Left forelimb (tissue), 1 donor: ENCODE data around the gene PPARD.
A peak's percentile ranks its signal among the peaks of the same experiment; 100 is the strongest.
"Not testable (repeated sequence)": the region's sequence is repeated elsewhere in the genome, so short reads cannot be mapped to it uniquely, and the experiment has no call there.

Source experiments
- DNase-seq: peaks from one replicate; pipeline ENCODE4 v3.0.0-alpha.2; 2018; ENCODE audit warnings: low spot score

PPARD gene

DNA sequence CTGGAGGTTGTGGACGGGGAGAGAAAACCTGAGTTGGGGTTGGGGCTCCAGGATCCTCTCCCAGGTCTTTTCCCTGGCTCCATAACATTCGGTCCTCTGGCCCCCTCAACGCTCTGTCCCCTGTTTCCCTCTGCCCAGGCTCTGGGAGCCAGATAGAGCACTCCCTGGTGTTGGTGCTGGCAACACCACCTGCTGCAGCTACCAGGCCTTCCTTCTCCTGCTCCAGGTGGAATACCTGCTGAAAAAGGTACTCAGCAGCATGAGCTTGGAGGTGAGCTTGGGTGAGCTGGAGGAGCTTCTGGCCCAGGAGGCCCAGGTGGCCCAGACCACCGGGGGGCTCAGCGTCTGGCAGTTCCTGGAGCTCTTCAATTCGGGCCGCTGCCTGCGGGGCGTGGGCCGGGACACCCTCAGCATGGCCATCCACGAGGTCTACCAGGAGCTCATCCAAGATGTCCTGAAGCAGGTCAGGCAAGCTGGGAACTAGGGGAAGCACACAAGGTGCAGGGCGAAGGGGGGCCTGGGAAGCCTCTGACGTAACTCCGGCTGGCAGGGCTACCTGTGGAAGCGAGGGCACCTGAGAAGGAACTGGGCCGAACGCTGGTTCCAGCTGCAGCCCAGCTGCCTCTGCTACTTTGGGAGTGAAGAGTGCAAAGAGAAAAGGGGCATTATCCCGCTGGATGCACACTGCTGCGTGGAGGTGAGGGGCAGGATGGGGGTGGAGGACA is 30.1 kb upstream of the PPARD start:
- DNase-seq = peak; percentile 41

DNA sequence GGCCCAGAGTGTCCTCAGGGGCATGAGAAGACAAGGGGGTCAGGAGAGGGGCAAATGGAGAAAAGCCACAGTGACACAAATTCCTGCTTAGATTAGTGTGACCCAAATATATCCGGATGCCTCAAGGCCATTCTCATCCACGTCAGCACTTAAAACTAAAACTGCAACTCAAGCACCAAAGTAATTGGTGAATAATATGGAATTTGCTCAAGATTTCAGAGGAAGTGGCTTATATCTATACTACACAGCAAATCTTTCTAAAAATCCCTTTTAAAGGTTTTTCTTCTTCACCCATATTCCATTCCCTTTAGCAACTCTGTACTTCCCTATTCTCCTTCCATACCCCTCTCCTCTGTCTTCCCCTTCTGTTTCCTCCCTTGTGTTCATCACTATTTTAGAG is 29.6 kb upstream of the PPARD start:
- DNase-seq = no peak

DNA sequence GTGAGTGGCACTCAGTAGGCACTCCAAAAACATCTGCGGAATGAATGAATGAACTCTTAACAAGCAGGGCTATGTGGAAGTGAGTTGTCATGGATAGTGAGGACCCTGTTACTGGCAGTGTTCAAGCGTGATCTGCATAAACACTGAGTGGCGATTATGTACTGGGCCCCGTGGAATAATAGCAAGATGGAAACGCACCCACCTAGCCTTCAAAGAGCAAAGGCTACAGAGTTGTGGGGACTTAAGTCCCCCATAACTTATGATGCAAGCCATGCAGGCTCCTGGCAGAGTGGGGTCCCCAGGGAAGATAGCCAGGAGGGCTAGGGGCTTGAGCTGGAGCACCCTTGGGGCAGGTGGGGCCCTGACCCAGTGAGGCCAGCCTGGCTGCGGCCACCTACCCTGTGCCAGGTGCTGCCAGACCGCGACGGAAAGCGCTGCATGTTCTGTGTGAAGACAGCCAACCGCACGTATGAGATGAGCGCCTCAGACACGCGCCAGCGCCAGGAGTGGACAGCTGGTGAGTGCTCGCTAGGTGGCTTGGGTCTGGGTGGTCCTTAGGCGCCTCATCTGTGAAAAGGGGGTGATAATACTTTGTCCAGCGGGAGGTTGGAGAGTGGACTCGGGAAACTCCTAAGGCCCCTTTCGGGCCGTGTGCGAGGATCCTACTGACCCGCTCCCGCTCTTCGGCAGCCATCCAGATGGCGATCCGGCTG is 24.7 kb upstream of the PPARD start:
- no peak for DNase-seq

DNA sequence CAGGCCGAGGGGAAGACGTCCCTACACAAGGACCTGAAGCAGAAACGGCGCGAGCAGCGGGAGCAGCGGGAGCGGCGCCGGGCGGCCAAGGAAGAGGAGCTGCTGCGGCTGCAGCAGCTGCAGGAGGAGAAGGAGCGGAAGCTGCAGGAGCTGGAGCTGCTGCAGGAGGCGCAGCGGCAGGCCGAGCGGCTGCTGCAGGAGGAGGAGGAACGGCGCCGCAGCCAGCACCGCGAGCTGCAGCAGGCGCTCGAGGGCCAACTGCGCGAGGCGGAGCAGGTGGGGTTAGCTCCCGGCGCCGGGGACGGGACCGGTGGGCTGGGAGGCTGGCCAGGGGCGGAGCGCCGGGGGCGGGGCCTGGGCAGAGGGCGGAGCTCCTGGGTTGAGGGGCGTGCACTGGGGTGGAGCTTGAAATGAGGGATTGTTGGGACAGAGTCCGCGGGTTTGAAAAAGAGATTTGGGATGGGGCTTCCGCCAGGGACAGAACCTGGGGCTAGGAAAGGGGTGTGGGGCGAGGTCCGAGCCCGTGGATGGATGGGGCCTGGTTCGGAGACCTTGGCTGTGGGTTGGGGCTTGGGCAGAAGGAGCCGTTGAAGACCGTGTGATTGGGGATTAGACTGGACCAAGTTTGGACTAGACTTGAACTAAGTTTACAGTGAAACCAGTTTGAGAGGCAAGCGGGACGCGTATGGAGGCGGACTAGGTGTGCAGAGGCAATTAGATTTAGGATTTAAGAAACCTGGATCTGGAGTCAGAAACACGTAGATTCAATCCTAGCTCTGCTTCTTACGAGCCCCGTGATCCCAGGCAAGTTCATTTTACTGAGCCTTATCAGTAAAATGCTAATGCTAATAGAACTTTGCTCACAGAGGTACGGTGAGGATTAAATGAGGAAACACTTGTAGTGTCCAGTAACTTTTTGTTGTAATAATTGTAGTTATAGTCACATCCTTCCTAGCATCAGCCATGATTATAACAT is 23.9 kb upstream of the PPARD start:
- peak; percentile 93 for DNase-seq

DNA sequence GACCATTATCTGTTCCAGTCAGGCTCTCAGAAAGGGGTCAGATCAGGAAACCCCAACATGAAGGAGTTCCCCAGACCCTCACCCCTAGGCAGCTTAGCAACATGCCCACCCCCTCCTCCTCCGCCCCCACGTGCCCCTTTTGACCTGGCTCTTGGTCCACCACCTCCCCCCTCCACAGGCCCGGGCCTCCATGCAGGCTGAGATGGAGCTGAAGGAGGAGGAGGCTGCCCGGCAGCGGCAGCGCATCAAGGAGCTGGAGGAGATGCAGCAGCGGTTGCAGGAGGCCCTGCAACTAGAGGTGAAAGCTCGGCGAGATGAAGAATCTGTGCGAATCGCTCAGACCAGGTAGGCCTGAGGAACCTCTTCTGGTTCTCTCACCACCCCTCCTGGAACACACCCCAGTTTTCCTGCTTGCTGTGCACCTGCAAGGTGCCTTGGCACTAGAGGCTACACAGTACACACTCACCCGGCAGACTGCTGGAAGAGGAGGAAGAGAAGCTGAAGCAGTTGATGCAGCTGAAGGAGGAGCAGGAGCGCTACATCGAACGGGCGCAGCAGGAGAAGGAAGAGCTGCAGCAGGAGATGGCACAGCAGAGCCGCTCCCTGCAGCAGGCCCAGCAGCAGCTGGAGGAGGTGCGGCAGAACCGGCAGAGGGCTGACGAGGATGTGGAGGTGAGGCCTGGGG is 22.9 kb upstream of the PPARD start:
- peak; percentile 41 for DNase-seq

DNA sequence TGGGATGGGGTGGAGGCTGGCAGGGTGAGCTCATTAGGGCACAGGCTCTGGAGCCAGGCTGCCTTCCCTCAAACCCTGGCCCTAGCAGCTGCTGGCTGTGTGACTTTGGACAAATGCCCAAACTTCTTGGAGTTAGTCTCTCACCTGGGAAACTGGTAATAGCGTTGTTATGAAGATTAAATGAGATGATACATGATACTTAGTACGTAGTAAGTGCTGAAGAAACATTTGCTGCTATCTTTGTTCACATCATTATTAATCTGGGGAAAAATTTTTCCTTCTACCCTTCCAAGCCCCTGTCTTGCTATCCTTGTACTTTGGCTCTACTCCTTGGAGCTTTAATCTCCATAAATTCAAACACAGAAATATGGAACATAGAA is 22.3 kb upstream of the PPARD start:
- DNase-seq = no peak

DNA sequence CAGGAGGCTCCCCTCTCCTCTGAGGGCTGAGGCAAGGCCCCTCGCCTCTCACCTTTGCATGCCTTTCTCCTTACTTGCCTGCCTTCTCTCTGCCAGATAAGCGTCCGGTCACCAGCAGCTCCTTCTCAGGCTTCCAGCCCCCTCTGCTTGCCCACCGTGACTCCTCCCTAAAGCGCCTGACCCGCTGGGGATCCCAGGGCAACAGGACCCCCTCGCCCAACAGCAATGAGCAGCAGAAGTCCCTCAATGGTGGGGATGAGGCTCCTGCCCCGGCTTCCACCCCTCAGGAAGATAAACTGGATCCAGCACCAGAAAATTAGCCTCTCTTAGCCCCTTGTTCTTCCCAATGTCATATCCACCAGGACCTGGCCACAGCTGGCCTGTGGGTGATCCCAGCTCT is 21.3 kb upstream of the PPARD start:
- no peak for DNase-seq

DNA sequence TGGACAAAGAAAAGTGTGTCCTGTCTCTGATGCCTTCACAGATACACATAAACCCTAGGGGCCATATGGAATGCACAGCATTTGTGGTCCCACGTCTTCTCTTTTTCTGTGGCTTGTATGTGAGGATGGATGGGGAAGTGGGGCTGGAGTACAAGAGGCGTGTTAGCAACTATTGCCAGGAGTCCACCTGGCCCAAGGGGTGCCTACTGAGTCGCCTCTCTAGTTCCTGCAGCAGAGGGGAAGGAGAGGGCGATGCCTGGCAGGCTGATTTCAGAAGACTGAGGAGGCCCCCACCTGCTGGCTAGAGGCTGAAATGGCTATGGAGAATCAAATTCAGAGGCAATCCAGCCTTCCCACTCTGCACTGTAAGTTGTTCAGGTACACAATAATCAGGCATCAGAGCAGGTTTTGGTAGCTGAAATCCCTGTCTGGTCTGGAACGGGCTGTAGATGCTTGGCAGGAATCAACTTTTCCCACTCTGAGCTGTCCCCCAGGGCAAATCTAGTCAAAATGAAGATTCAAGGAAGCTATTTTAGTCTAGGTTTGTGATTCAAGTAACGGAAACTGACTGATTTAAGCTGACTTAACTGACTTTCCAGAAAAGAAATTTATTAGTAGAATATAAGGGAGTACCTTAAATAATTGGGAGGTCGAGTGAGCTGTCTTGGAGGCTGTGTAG is 14.9 kb upstream of the PPARD start:
- peak; percentile 64 for DNase-seq

DNA sequence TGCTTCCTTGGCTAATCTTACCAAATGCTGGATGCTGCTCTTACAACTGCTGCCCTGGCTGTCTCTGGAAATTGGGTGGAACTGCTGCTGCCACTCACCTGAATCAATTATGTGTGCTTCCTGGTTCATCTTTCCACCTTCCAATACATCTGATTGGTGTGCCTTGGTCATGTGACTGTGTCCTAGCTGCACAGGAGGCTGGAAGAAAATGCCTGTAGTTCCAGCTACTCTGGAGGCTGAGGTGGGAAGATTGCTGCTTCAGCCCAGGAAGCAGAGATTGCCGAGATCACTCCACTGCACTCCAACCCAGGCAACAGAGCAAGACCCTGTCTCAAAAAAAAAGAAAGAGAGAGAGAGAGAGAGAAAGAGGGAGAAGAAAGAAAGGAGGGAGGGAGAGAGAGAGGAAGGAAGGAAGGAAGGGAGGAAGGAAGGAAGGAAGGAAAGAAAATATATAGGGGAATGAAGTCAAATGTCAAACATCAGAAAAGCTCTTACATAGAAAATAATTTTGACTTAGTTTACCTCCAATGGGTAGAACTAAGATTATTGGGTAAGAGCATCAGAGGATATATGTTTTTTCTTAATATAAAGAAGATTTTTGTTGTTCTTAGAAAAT is 14.1 kb upstream of the PPARD start:
- DNase-seq = no peak

DNA sequence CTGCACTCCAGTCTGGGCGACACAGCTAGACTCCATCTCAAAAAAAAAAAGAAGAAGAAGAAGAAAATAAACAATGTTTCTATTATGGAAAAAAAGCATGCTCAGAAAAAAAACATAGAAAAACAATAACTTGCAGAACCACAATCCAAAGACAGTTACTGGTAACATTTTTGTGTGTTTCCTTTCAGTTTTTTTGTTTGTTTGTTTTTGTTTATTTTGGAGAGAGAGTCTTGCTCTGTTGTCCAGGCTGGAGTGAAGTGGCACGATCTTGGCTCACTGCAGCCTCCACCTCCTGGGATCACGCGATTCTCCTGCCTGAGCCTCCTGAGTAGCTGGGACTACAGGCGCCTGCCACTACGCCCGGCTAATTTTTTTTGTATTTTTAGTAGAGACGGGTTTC is 13.4 kb upstream of the PPARD start:
- DNase-seq = not testable (repeated sequence)

DNA sequence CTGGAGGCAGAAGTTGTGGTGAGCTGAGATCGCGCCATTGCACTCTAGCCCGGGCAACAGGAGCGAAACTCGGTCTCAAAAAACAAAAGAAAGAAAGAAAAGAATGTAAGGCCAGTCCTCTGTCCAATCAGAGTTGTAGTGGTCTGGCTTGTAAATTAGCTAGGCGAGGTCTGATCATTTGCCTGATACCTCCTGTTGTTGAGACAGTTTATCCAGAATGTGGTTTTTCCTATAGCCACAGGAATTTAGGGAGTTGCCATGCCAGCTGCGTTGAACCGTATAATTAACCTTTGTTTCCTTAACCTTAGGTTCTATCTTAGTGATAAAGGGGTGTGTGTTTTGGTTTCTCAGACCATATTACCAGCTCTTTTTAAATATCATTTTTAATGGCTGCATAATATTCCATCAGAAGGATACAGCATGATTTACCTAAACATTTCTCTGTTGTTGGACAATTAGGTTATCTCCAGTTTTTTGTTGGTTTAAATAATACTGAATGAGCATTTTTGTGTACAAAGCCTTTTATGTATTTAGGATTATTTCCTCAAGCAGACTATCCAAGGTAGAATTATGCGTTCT is 11.7 kb upstream of the PPARD start:
- no peak for DNase-seq

DNA sequence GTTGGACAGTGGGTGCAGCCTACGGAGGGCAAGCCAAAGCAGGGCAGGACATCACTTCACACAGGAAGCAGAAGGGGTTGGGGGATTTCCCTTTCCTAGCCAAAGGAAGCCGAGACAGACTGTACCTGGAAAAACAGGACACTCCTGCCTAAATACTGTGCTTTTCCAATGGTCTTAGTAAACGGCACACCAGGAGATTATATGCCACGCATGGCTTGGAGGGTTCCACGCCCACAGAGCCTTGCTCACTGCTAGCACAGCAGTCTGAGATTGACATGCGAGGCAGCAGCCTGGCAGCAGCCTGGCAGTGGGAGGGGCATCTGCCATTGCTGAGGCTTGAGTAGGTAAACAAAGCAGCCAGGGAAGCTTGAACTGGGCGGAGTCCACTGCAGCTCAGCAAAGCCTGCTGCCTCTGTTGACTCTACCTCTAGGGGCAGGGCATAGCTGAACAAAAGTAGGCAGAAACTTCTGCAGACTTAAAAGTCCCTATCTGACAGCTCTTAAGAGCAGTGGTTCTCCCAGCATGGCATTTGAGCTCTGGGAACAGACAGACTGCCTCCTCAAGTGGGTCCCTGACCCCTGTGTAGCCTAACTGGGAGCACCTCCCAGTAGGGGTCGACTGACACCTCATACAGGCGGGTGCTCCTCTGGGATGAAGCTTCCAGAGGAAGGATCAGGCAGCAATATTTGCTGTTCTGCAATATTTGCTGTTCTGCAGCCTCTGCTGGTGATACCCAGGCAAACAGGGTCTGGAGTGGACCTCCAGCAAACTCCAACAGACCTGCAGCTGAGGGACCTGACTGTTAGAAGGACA is 10.1 kb upstream of the PPARD start:
- not testable (repeated sequence) for DNase-seq

DNA sequence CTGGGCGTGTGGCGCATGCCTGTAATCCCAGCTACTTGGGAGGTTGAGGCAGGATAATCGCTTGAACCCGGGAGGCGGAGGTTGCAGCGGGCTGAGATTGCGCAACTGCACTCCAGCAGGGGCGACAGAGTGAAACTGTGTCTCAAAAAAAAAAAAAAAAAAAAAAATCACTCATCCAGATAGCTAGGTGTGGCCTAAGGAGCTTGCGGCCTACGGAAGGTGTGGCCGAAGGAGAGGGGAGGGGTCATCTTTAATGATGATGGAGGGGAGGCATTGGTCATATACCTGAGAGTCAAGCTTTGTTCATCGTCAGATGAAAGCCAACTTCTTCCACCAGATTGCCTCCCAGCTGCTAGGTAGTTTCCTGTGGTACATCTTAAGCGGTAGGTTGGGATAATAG is 801 bp upstream of the PPARD start:
- DNase-seq = no peak

DNA sequence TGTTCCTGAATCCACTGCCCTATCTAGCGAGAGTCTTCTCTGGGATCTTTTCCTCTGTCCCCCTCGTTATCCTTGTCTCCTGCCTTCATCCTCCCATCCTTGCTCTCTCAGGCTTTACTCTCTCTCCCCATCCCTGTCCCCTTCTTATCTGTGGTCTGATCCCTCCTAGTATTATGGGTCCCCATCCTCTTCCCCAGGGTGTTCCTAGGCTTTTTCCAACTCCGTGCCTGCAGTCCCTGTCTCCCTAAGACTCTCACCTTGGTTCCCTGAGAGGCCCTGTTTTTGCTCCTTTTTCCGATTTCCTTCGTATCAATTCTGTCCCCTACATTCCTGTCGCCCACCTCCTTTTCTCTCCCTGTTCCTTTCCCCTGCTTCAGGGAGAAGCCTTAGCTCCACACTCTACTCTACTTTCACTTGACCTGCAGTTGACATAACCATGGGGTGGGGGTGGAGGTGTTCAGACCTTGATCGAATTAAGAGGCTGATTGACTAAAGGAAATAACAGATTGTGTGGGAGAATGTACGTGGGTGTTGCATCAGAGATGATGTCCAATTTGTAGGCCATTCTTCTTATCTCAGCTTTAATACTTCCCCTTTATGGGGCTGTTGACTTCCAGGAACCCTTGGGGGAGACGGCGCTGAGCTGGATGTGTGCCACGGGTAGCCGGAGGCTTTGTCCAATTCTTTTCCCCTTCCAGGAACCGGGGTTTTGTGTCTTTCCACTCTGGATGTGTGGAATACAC is 905 bp downstream of the PPARD start:
- no peak for DNase-seq

DNA sequence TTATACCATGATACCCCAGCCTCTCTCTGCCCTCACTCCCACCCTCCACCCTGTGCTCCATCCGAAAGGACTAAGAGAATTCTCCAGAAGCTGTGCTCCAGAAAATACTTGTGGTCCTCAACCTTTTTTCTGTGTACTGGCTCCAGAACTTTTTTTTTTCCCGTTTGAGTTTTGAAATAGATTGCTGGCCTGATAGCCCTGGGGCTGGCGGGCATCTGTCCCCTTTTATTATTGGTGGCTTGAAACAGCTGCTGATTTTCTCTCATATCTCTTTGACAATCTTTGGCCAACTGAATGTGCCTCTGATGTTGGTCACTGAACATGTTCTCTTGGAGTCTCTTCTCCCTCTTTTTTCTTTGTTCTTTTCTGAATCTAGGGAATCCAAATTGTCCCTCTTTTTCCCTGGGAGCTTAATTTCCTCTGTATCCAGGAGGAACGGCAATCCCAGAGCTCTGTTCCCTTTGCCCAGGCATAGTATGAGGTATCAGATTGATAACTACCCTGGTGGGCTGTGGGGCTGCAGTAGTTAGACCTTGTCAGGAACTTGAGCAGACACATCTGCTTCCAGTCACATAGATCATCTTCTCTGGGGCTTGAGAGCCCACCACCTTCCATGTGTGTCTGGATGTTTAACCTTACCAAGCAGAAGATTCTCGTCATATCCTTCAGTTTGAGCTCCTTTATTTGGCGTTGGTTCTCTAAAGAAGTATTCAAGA is 1.6 kb downstream of the PPARD start:
- DNase-seq = no peak

DNA sequence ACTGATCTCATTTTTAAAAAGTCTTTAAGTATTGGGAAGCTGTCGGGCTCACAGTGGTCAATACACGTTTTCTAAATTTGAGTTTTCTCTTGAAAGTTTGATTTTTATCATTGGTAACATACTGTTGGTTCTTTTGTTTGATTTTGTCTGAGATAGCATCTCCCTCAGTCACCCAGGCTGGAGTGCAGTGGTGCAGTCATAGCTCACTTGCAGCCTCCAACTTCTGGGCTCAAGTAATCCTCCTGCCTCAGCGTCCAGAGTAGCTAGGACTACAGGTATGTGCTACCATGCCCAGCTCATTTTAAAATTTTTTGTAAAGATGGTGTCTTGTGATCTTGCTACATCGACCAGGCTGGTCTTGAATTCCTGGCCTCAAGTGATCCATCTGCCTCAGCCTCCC is 9.1 kb downstream of the PPARD start:
- no peak for DNase-seq

DNA sequence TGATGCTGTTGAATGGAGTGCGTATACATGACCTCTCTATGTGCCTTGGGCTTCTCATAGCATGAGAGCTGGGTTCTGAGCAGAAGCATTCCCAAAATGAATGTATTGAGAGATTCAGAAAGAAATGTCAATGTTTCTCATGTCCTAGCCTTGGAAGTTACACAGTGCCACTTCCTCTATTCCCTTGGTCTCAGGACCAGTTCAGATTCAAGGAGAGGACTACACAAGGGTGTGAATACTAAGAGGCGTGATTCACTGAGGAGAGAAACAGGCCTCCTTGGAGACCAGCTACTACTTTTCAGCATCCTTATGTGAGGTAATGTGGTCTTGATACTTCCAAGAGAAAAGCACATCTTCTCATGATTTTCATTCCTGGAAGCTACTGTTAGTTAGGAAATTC is 10.4 kb downstream of the PPARD start:
- no peak for DNase-seq

DNA sequence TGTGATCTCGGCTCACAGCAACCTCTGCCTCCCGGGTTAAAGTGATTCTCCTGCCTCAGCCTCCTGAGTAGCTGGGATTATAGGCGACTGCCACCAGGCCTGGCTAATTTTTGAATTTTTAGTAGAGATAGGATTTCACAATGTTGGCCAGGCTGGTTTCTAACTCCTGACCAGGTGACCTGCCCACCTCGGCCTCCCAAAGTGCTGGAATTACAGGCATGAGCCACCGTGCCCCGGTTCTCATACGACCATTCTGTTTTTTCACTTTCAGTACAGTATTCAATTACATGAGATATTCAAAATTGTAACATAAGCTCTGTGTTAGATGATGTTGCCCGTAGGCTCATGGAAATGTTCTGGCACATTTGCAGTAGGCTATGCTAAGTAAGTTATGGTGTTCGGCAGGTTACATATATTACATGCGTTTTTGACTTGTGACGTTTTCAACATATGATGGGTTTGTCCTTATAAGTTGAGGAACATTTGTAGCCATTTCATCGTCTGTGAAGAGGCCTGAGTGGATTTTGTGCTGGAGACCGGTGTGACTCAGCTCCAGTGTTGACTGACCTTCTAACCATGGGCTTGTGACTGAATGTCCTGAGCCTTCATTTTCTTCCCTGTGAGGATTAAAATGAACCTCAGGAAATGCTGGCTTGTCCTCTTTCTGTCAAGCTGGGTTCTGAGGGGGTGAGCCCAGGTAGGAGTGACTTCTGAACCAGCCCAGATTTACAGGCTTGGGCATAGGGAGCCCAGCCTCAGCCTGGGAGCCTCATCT is 12.2 kb downstream of the PPARD start:
- DNase-seq = no peak
